GM12878 (cell line): Measurements from ENCODE around the gene WDHD1. TPM values are rescaled to one million over a fixed set of nuclear protein-coding genes. Genes with fewer than 3 reads are reported as not detected.

Source experiments
- ATAC-seq: fragments of 200-7000 bp; cut with Tn5 transposase; 3 replicates; pipeline ENCODE4 v1.9.1; 2020; ENCODE audit warnings: mild to moderate bottlenecking, moderate library complexity
- BruUV-seq: library from RNA; stranded (reverse); fragments of 400-500 nt; replicated peaks from 2 replicates; lab custom pipeline; 2021; lab: Mats Ljungman, UMichigan
- CTCF ChIA-PET: fragments of 300-600 bp; sonication (Branson Sonifier 250); formaldehyde crosslinking; extraction: SDS; loops from one replicate; lab custom pipeline; 2021; ENCODE audit warnings: inconsistent platforms; lab: Yijun Ruan, JAX
- POLR2A ChIA-PET: fragments of 350-600 bp; formaldehyde crosslinking; extraction: SDS; loops from one replicate; lab custom pipeline; 2021; ENCODE audit warnings: inconsistent platforms; lab: Charles Lee
- RAD21 ChIA-PET: fragments of 300-600 bp; sonication (Branson Sonifier 250); formaldehyde crosslinking; loops from one replicate; lab custom pipeline; 2023; ENCODE audit warnings: antibody characterized with exemption; ENCODE audit not compliant: unreplicated experiment; lab: Charles Lee
- SMC1A ChIA-PET: fragments of 300-600 bp; sonication (Branson Sonifier 250); formaldehyde crosslinking; loops from one replicate; lab custom pipeline; 2023; ENCODE audit not compliant: unreplicated experiment, uncharacterized antibody; lab: Charles Lee
- DNase-seq: peaks from one replicate; pipeline ENCODE4 v3.0.0-alpha.2; 2011; ENCODE audit warnings: low read depth, low spot score
- FAIRE-seq: peaks from 3 replicates; lab custom pipeline; 2011; peaks lifted over from hg19 to GRCh38; lab: Jason Lieb, UNC
- H2AFZ ChIP-seq: 2 replicates; pipeline ENCODE4 v1.6.0; 2011; ENCODE audit warnings: low read depth, low read length, control low read depth; ENCODE audit not compliant: control insufficient read depth
- H3K27ac ChIP-seq: 2 replicates; pipeline ENCODE4 v1.5.1; 2011; ENCODE audit warnings: control low read depth; ENCODE audit not compliant: control insufficient read depth, insufficient read depth
- H3K27me3 ChIP-seq, 2 experiments: replicated peaks in 1 of 2; 2 replicates each; pipeline versions ENCODE4 v1.6.0 to v1.6.1; 2011; ENCODE audit warnings: low read length in 1 of 2; ENCODE audit not compliant: control insufficient read depth in 2 of 2, insufficient read depth in 2 of 2
- H3K36me3 ChIP-seq, 2 experiments: 2 replicates each; pipeline ENCODE4 v1.5.1; 2011; ENCODE audit warnings: low read length in 1 of 2; ENCODE audit not compliant: control insufficient read depth in 2 of 2, insufficient read depth in 2 of 2
- H3K4me1 ChIP-seq: 2 replicates; pipeline ENCODE4 v1.6.1; 2011; ENCODE audit warnings: mild to moderate bottlenecking, low read length, moderate library complexity, mixed read lengths; ENCODE audit not compliant: control insufficient read depth, insufficient read depth
- H3K4me2 ChIP-seq: 2 replicates; pipeline ENCODE4 v1.6.0; 2011; ENCODE audit warnings: control low read depth; ENCODE audit not compliant: control insufficient read depth, insufficient read depth
- H3K4me3 ChIP-seq: fragments of 200-600 bp; sonication (generic); 2 replicates; pipeline ENCODE4 v1.5.1; 2016
- H3K79me2 ChIP-seq: 2 replicates; pipeline ENCODE4 v1.6.0; 2011; ENCODE audit warnings: low read length; ENCODE audit not compliant: control insufficient read depth, insufficient read depth
- H3K9ac ChIP-seq: 2 replicates; pipeline ENCODE4 v1.8.0; 2011; ENCODE audit warnings: low read length, control low read depth, mixed read lengths; ENCODE audit not compliant: control insufficient read depth, insufficient read depth
- H3K9me3 ChIP-seq: replicated peaks from 3 replicates; pipeline ENCODE4 v1.5.1; 2011; ENCODE audit warnings: mild to moderate bottlenecking, low read length; ENCODE audit not compliant: control insufficient read depth, insufficient read depth
- H4K20me1 ChIP-seq: 2 replicates; pipeline ENCODE4 v1.6.0; 2011; ENCODE audit not compliant: control insufficient read depth, insufficient read depth
- ASH2L ChIP-seq: fragments of 300-600, 200-600 bp; sonication (generic); IDR thresholded peaks from 2 replicates; pipeline ENCODE4 v1.6.1; 2017; ENCODE audit warnings: low read depth, mild to moderate bottlenecking, borderline replicate concordance
- HDAC2 ChIP-seq: fragments of 200-600 bp; sonication (generic); IDR thresholded peaks from 2 replicates; pipeline ENCODE4 v1.6.1; 2017
- JUNB ChIP-seq: IDR thresholded peaks from 2 replicates; pipeline ENCODE4 v1.6.1; 2016; ENCODE audit warnings: antibody characterized with exemption, mild to moderate bottlenecking
- MEF2B ChIP-seq: fragments of 450-650 bp; IDR thresholded peaks from 2 replicates; pipeline ENCODE4 v1.6.1; 2018; ENCODE audit warnings: mild to moderate bottlenecking, moderate library complexity; ENCODE audit not compliant: partially characterized antibody, poor library complexity, severe bottlenecking
- RELB ChIP-seq: fragments of 450-650 bp; IDR thresholded peaks from 2 replicates; pipeline ENCODE4 v1.6.1; 2017; ENCODE audit warnings: low read depth, mild to moderate bottlenecking, moderate library complexity
- SUZ12 ChIP-seq: fragments of 200-600 bp; sonication (generic); IDR thresholded peaks from one replicate; pipeline ENCODE4 v1.6.1; 2018; ENCODE audit warnings: antibody characterized with exemption, mild to moderate bottlenecking; ENCODE audit not compliant: unreplicated experiment
- ZBTB33 ChIP-seq: fragments of 450-650 bp; IDR thresholded peaks from 2 replicates; pipeline ENCODE4 v1.6.1; 2017; ENCODE audit warnings: mild to moderate bottlenecking
- ZNF207 ChIP-seq: fragments of 450-650 bp; IDR thresholded peaks from 2 replicates; pipeline ENCODE4 v1.6.1; 2014; ENCODE audit warnings: antibody characterized with exemption, mild to moderate bottlenecking, borderline replicate concordance
- WGBS: methylation state at CpG from one replicate; pipeline ENCODE4 v1.1.6; 2016; ENCODE audit warnings: low lambda C conversion rate; ENCODE audit not compliant: insufficient replicate concordance, insufficient coverage; ENCODE audit errors: missing lambda C conversion rate; 5-methylcytosine and 5-hydroxymethylcytosine counted together
- in situ Hi-C: fragments of 300-500 bp; cut with MboI; formaldehyde crosslinking; loops from 9 replicates; pipeline ENCODE4 v1.14.3; 2018; ENCODE audit warnings: mixed read lengths
- intact Hi-C: fragments of 100-400 bp; cut with micrococcal nuclease; formaldehyde crosslinking; loops from one replicate; pipeline ENCODE4 v1.14.2; 2022; ENCODE audit not compliant: unreplicated experiment
- polyA plus RNA-seq, 11 experiments: library from polyadenylated mRNA; depleted of rRNA in 4 of 11; unstranded in 6 of 11; stranded (reverse) in 5 of 11; fragments of >200 nt; fragmentation: Nextera tagmentation in 4 of 11; fragmentation: Illumina TruSeq in 1 of 11; extraction: Ambion mirVana in 4 of 11; extraction: Trizol in 1 of 11; gene quantifications; 1 replicate in 1 of 11; 2 replicates in 10 of 11; pipeline versions ENCODE4 v1.2.1 to v1.2.3, GENCODE V29; 2011 to 2016; ENCODE audit warnings: inconsistent platforms in 2 of 11, missing spikeins in 2 of 11, low read depth in 1 of 11
- total RNA-seq, 4 experiments: library from RNA; depleted of rRNA in 3 of 4; stranded (reverse); fragments of >200 nt in 3 of 4; fragmentation: Illumina TruSeq in 1 of 4; extraction: Trizol in 1 of 4; gene quantifications; 2 replicates each; pipeline versions ENCODE4 v1.2.1 to v1.2.3, GENCODE V29; 2013 to 2021
- TF ChIP-seq, protein P1 (sequence below): IDR thresholded peaks from 2 replicates; pipeline ENCODE4 v1.6.1; 2012; ENCODE audit warnings: mild to moderate bottlenecking, low read depth, low read length

WDHD1 gene
- total and polyA plus RNA-seq, 10 of the 15 experiments (the other 5 are each of a cell fraction or from before 2014, with no cell fraction given), result 11.3 to 50.5 (median 32.6) TPM

GRCh38 chr14:55015006-55015405 lies 11.9 kb downstream of the WDHD1 start:
- ChIA-PET CTCF (interaction anchor here (1.0 kb wide), 1 partner anchor 12 kb away, joined by 3 read pairs; the partner anchor contains the start of genes SOCS4 and WDHD1), POLR2A (interaction anchor here (0.6 to 0.8 kb wide), 3 partner anchors 31 to 197 kb away, joined by 3 to 8 read pairs (median 4); no protein-coding TSS in a partner anchor), RAD21 (no interaction called here), SMC1A (interaction anchor here (0.6 to 1.3 kb wide), 3 partner anchors 11 to 63 kb away, joined by 3 to 5 read pairs (median 4); no protein-coding TSS in a partner anchor)
- no peaks in the 10 kb centered on the region; the same call in 2 of the 3 replicates for H3K9me3 ChIP-seq
- no peaks in the 10 kb centered on the region for H3K27me3 ChIP-seq
- intact Hi-C loops, result no loop called here
- H3K4me1 ChIP-seq, result no peaks in the 10 kb centered on the region
- no TSS peak for BruUV-seq
- no peak overlapping the region for H3K4me2 ChIP-seq
- WGBS, result 100% methylated on average over 2 of the region's 2 CpGs
- DNase-seq (no peak), ATAC-seq (no peak), FAIRE-seq (no peak)
- peaks cover 3% of the 10 kb centered on the region; the same call in 1 of the 2 replicates for H3K79me2 ChIP-seq
- in situ Hi-C loops, result no loop called here
- H3K9ac ChIP-seq, result no peak overlapping the region
- peaks cover 0 to 9% of the 10 kb centered on the region in 2 experiments; a peak in 3 of 4 replicates for H3K36me3 ChIP-seq
- no peak for TF ChIP-seq SUZ12
- H4K20me1 ChIP-seq, result no peaks in the 10 kb centered on the region
- no peak overlapping the region for H3K4me3 ChIP-seq
- no peak overlapping the region for H2AFZ ChIP-seq
- no peak overlapping the region for H3K27ac ChIP-seq

DNA sequence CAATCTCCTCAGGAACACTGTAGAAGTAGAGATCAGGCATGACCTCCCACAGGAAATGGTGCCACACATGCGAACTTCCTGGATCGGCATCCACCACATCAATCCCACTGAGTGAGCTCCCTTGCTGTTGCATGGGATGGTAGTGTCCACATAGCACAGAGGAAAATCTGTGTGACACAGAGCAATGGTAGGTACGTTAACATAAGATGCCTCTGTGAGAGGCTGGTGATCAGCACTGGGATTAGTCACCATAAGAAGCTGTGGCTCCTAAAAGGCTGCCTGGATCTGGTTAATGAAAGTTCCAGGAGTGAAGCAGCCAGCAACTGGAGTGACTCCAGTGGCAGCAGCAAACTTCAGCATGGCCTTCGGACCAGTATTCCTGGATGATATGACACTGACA lies 21.8 kb downstream of the WDHD1 start:
- Histone ChIP-seq H3K4me3 (no peak overlapping the region), H3K9me3 (no peaks in the 10 kb centered on the region), H3K4me2 (no peak overlapping the region), H3K79me2 (no peaks in the 10 kb centered on the region), H3K36me3 (peaks cover 4 to 8% of the 10 kb centered on the region in 2 experiments), H3K9ac (no peak overlapping the region), H3K27ac (no peak overlapping the region), H3K4me1 (no peaks in the 10 kb centered on the region), H2AFZ (no peak overlapping the region), H4K20me1 (no peaks in the 10 kb centered on the region), H3K27me3 (no peaks in the 10 kb centered on the region)
- FAIRE-seq, result no peak
- WGBS, result 51% methylated on average over 4 of the region's 4 CpGs
- ChIA-PET CTCF (interaction anchor here (0.6 to 0.7 kb wide), 2 partner anchors 19 to 103 kb away, joined by 3 to 4 read pairs; partner anchors contain the start of gene GCH1), RAD21 (no interaction called here), POLR2A (interaction anchor here (1.1 kb wide), 1 partner anchor 49 kb away, joined by 3 read pairs; no protein-coding TSS in a partner anchor), SMC1A (interaction anchor here (0.7 to 1.0 kb wide), 3 partner anchors 13 to 387 kb away, joined by 3 read pairs; no protein-coding TSS in a partner anchor)
- no TSS peak for BruUV-seq
- no peak for DNase-seq
- ATAC-seq, result no peak
- intact Hi-C loops (no loop called here), in situ Hi-C loops (no loop called here)
- TF ChIP-seq MEF2B, result no peak
- TF ChIP-seq, protein P1, sequence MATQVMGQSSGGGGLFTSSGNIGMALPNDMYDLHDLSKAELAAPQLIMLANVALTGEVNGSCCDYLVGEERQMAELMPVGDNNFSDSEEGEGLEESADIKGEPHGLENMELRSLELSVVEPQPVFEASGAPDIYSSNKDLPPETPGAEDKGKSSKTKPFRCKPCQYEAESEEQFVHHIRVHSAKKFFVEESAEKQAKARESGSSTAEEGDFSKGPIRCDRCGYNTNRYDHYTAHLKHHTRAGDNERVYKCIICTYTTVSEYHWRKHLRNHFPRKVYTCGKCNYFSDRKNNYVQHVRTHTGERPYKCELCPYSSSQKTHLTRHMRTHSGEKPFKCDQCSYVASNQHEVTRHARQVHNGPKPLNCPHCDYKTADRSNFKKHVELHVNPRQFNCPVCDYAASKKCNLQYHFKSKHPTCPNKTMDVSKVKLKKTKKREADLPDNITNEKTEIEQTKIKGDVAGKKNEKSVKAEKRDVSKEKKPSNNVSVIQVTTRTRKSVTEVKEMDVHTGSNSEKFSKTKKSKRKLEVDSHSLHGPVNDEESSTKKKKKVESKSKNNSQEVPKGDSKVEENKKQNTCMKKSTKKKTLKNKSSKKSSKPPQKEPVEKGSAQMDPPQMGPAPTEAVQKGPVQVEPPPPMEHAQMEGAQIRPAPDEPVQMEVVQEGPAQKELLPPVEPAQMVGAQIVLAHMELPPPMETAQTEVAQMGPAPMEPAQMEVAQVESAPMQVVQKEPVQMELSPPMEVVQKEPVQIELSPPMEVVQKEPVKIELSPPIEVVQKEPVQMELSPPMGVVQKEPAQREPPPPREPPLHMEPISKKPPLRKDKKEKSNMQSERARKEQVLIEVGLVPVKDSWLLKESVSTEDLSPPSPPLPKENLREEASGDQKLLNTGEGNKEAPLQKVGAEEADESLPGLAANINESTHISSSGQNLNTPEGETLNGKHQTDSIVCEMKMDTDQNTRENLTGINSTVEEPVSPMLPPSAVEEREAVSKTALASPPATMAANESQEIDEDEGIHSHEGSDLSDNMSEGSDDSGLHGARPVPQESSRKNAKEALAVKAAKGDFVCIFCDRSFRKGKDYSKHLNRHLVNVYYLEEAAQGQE, result no peak
- no peak for TF ChIP-seq HDAC2
- TF ChIP-seq ZNF207, result no peak
- TF ChIP-seq ASH2L, result no peak
- no peak for TF ChIP-seq ZBTB33
- TF ChIP-seq RELB, result no peak
- TF ChIP-seq JUNB, result no peak
